HEK293 (cell line): Measurements from ENCODE around the gene SMC4.

Experiments used
- CTCF ChIA-PET: fragments of 350-600 bp; formaldehyde crosslinking; extraction: SDS; loops from one replicate; lab custom pipeline; 2021; ENCODE audit warnings: antibody characterized with exemption; lab: Yijun Ruan, JAX
- POLR2A ChIA-PET: fragments of 300-600 bp; formaldehyde crosslinking; extraction: SDS; loops from one replicate; lab custom pipeline; 2020; ENCODE audit warnings: antibody characterized with exemption, inconsistent platforms; lab: Yijun Ruan, JAX
- H3K27ac ChIP-seq: fragments of 200-500 bp; sonication (Bioruptor generic); 2 replicates; pipeline ENCODE4 v1.5.1; 2014; ENCODE audit warnings: low read depth, low read length, control low read depth, inconsistent platforms; ENCODE audit errors: extremely low read depth
- H3K36me3 ChIP-seq, 2 experiments: fragments of 200-500 bp in 1 of 2; sonication (Bioruptor generic) in 1 of 2; 1 replicate in 1 of 2; 2 replicates in 1 of 2; pipeline ENCODE4 v1.5.1; 2014 to 2017; ENCODE audit warnings: inconsistent platforms in 2 of 2, low read length in 2 of 2; ENCODE audit not compliant: control insufficient read depth in 2 of 2, insufficient read depth in 1 of 2
- H3K4me1 ChIP-seq: fragments of 200-500 bp; sonication (Bioruptor generic); 2 replicates; pipeline ENCODE4 v1.5.1; 2014; ENCODE audit warnings: mild to moderate bottlenecking, low read length, inconsistent platforms; ENCODE audit not compliant: control insufficient read depth, insufficient read depth
- H3K4me3 ChIP-seq: 2 replicates; pipeline ENCODE4 v1.5.1; 2011; ENCODE audit warnings: low read depth, mild to moderate bottlenecking, control low read depth, low read length, moderate library complexity
- H3K9me3 ChIP-seq: fragments of 200-500 bp; sonication (Bioruptor generic); 2 replicates; pipeline ENCODE4 v1.5.1; 2014; ENCODE audit warnings: low read depth, low read length, inconsistent platforms; ENCODE audit not compliant: control insufficient read depth, insufficient read depth
- GFI1B ChIP-seq: fragments of 450-650 bp; formaldehyde crosslinking; IDR thresholded peaks from 2 replicates; pipeline ENCODE4 v1.5.1; 2016; ENCODE audit warnings: missing biosample characterization, missing genetic modification characterization
- GLI2 ChIP-seq: fragments of 450-650 bp; formaldehyde crosslinking; IDR thresholded peaks from 2 replicates; pipeline ENCODE4; 2017; ENCODE audit warnings: missing biosample characterization, missing genetic modification characterization, low read depth, borderline replicate concordance
- PRDM2 ChIP-seq: fragments of 450-650 bp; formaldehyde crosslinking; IDR thresholded peaks from 2 replicates; pipeline ENCODE4 v1.5.1; 2016; ENCODE audit warnings: missing biosample characterization, missing genetic modification characterization, borderline replicate concordance
- SP7 ChIP-seq: fragments of 450-650 bp; formaldehyde crosslinking; IDR thresholded peaks from 2 replicates; pipeline ENCODE4 v1.5.1; 2016; ENCODE audit warnings: missing biosample characterization, missing genetic modification characterization
- ZBTB6 ChIP-seq: fragments of 450-650 bp; formaldehyde crosslinking; IDR thresholded peaks from 2 replicates; pipeline ENCODE4 v1.5.1; 2017; ENCODE audit warnings: missing biosample characterization, missing genetic modification characterization
- ZNF121 ChIP-seq: fragments of 450-650 bp; formaldehyde crosslinking; IDR thresholded peaks from 2 replicates; pipeline ENCODE4 v1.5.1; 2016; ENCODE audit warnings: missing biosample characterization, missing genetic modification characterization
- ZNF169 ChIP-seq: fragments of 450-650 bp; formaldehyde crosslinking; IDR thresholded peaks from 2 replicates; pipeline ENCODE4 v1.5.1; 2016; ENCODE audit warnings: missing biosample characterization, missing genetic modification characterization
- ZNF174 ChIP-seq: fragments of 450-650 bp; formaldehyde crosslinking; IDR thresholded peaks from 2 replicates; pipeline ENCODE4 v1.5.0; 2017; ENCODE audit warnings: missing biosample characterization, mild to moderate bottlenecking, missing genetic modification characterization
- ZNF266 ChIP-seq: fragments of 450-650 bp; formaldehyde crosslinking; IDR thresholded peaks from 2 replicates; pipeline ENCODE4 v1.5.1; 2016; ENCODE audit warnings: missing biosample characterization, missing genetic modification characterization, low read depth
- ZNF324 ChIP-seq: fragments of 450-650 bp; formaldehyde crosslinking; IDR thresholded peaks from 2 replicates; pipeline ENCODE4 v1.5.1; 2016; ENCODE audit warnings: missing biosample characterization, missing genetic modification characterization
- ZNF423 ChIP-seq: fragments of 450-650 bp; formaldehyde crosslinking; IDR thresholded peaks from 2 replicates; pipeline ENCODE4 v1.5.1; 2016; ENCODE audit warnings: missing biosample characterization, missing genetic modification characterization
- ZNF473 ChIP-seq: fragments of 450-650 bp; formaldehyde crosslinking; IDR thresholded peaks from 2 replicates; pipeline ENCODE4 v1.5.1; 2017; ENCODE audit warnings: missing biosample characterization, missing genetic modification characterization
- ZNF518A ChIP-seq: fragments of 450-650 bp; formaldehyde crosslinking; conservative IDR thresholded peaks from 2 replicates; pipeline ENCODE4 v1.5.1; 2016; ENCODE audit warnings: low read depth, missing biosample characterization, missing genetic modification characterization
- ZNF544 ChIP-seq: fragments of 450-650 bp; formaldehyde crosslinking; IDR thresholded peaks from 2 replicates; pipeline ENCODE4 v1.5.0; 2017; ENCODE audit warnings: missing biosample characterization, missing genetic modification characterization
- ZNF629 ChIP-seq: fragments of 450-650 bp; formaldehyde crosslinking; IDR thresholded peaks from 2 replicates; pipeline ENCODE4 v1.5.1; 2017; ENCODE audit warnings: missing biosample characterization, missing genetic modification characterization
- ZNF639 ChIP-seq: fragments of 450-650 bp; formaldehyde crosslinking; IDR thresholded peaks from 2 replicates; pipeline ENCODE4 v1.5.1; 2016; ENCODE audit warnings: missing biosample characterization, missing genetic modification characterization
- ZNF670 ChIP-seq: fragments of 450-650 bp; formaldehyde crosslinking; IDR thresholded peaks from 2 replicates; pipeline ENCODE4 v1.5.1; 2016; ENCODE audit warnings: missing biosample characterization, missing genetic modification characterization, low read depth
- ZNF777 ChIP-seq: fragments of 450-650 bp; formaldehyde crosslinking; IDR thresholded peaks from 2 replicates; pipeline ENCODE4 v1.5.1; 2017; ENCODE audit warnings: missing biosample characterization, missing genetic modification characterization, borderline replicate concordance
- ZSCAN30 ChIP-seq: fragments of 450-650 bp; IDR thresholded peaks from 2 replicates; pipeline ENCODE4 v1.5.1; 2018; ENCODE audit warnings: missing biosample characterization, mild to moderate bottlenecking, missing genetic modification characterization, moderate library complexity

SMC4 gene

GRCh38 chr3:160392798-160393197 lies 6.7 kb upstream of the SMC4 start:
- TF ChIP-seq PRDM2 = no peak
- peak; percentile 86 for TF ChIP-seq ZNF121
- Histone ChIP-seq H3K4me1 (no peaks in the 10 kb centered on the region), H3K36me3 (no peaks in the 10 kb centered on the region), H3K9me3 (no peaks in the 10 kb centered on the region), H3K4me3 (no peak overlapping the region), H3K27ac (no peak overlapping the region)
- POLR2A ChIA-PET = no interaction called here
- CTCF ChIA-PET = interaction anchor here (0.7 kb wide), 1 partner anchor 8 kb away, joined by 3 read pairs; no protein-coding TSS in a partner anchor

- POLR2A ChIA-PET = no interaction called here
Observed at GRCh38 chr3:160393346-160394008, 6.0 kb upstream of the SMC4 start.

More at GRCh38 chr3:160393346-160394008, 6.0 kb upstream of the SMC4 start:
- Histone ChIP-seq H3K4me1 (no peaks in the 10 kb centered on the region), H3K27ac (no peak overlapping the region), H3K4me3 (no peak overlapping the region), H3K9me3 (no peaks in the 10 kb centered on the region), H3K36me3 (no peaks in the 10 kb centered on the region)
- CTCF ChIA-PET = interaction anchor here (0.7 kb wide), 1 partner anchor 8 kb away, joined by 3 read pairs; no protein-coding TSS in a partner anchor
- TF ChIP-seq ZNF629 (tag by site-specific recombination) (no peak), ZNF169 (no peak), ZNF324 (tag by site-specific recombination) (no peak), ZNF266 (tag by site-specific recombination) (no peak), ZNF423 (tag by site-specific recombination) (no peak), ZNF777 (tag by site-specific recombination) (no peak), ZNF518A (tag by site-specific recombination) (no peak), GFI1B (no peak), SP7 (tag by site-specific recombination) (no peak), ZSCAN30 (tag by site-specific recombination) (no peak), ZBTB6 (tag by site-specific recombination) (no peak), ZNF544 (tag by site-specific recombination) (no peak), ZNF473 (no peak), ZNF174 (tag by site-specific recombination) (no peak), GLI2 (tag by site-specific recombination) (no peak), ZNF670 (tag by site-specific recombination) (no peak), ZNF639 (tag by site-specific recombination) (no peak)
